ENCODE data around the gene SETD1A. TPM values are rescaled to one million over a fixed set of nuclear protein-coding genes. Genes with fewer than 3 reads are reported as not detected.

Gene SETD1A
- total RNA-seq, 1 experiment from 2014 or later, result 7.7 TPM

DNA sequence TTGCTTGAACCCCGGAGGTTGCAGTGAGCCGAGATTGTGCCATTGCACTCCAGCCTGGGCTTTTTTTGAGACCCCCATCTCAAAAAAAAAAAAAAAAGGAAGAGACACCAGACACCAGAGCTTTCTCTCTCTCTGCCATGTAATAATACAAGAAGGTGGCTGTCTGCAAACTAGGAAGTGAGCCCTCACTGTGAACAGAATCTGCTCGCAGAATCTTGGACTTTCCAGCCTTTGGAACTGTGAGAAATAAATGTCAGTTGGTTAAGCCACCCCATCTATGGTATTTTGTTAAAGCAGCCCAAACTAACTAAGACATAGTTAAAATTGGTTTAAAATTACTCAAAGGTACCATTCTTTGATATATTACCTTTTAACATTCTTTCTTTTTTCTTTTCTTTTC is 63.0 kb downstream of the SETD1A start:
- DNase-seq (ENCODE audit: low spot score), result no peak

DNA sequence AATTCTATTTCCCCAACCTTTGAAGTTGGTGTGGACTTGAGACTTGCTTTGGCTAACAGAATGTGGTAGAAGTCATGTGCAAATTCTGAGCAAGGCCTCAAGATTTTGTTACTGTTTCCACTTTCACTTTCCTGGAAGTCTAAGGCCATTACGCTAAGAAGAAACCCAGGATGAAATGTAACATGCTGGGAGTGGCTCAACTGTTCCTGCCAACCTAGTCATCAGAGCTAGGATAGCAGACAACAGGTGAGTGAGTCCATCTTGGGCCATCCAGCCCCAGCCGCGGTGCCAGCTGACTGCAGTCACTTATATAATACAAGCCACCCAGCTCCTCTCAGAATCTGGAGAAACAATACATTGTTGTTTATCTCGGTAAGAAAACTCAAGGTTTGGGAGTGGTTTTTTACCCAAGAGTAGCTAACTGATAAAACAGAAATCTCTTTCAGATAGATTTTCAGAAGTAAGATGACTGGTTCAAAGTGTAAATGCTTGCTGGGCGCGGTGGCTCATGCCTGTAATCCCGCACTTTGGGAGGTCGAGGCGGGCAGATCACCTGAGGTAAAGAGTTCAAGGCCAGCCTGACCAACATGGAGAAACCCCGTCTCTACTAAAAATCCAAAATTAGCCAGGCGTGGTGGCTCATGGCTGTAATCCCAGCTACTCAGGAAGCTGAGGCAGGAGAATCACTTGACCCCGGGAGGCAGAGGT is 65.1 kb downstream of the SETD1A start:
- DNase-seq (ENCODE audit: low spot score), result no peak

DNA sequence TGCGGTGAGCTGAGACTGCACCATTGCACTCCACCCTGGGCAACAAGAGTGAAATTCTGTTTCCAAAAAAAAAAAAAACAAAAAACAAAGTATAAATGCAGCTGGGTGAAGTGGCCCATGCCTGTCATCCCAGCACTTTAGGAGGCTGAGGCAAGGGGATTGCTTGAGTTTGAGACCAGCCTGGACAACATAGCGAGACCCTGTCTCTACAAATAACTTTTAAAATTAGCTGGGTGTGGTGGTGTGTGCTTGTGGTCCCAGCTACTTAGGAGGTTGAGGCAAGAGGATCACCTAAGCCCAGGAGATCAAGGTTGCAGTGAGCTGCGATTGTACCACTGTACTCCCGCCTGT is 65.7 kb downstream of the SETD1A start:
- no peak for DNase-seq (ENCODE audit: low spot score)

DNA sequence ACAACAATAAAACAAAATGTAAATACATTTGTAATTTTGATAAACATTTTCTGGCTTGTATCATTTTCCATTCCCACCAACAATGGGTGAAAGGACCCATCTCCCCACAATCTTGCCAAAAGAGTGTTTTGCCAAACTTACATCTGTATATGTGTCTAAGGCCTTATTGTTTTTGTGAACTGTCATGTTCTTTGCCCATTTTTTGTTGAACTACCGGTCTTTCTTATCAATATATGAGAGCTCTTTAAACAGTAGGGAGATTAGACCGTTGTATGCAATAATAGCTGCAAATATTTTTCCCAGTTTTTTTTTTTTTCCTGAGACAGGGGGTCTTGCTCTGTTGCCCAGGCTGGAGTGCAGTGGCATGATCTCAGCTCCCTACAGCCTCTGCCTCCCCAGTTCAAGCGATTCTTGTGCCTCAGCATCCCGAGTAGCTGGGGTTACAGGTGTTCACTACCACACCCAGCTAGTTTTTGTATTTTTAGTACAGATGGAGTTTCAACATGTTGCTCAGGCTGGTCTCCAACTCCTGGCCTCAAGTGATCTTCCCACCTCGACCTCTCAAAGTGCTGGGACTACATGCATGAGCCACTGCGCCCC is 66.2 kb downstream of the SETD1A start:
- DNase-seq (ENCODE audit: low spot score), result no peak

DNA sequence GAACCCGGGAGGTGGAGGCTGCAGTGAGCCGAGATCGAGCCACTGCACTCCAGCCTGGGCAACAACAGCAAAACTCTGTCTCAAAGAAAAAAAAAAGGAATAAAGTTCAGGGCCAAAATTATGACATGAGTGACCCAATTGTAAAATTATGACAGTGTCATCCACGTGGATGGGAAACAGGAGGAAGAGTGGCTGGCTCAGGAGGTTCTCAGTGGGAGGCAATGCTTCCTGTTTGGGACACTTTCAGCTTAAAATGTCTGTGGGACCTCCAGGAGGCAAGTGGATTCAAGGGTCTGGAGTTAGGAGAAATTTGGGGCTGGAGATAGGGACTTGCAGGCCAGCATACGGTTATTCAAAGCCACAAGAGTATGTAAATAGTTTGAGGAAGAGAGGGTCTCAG is 67.8 kb downstream of the SETD1A start:
- DNase-seq (ENCODE audit: low spot score), result no peak

DNA sequence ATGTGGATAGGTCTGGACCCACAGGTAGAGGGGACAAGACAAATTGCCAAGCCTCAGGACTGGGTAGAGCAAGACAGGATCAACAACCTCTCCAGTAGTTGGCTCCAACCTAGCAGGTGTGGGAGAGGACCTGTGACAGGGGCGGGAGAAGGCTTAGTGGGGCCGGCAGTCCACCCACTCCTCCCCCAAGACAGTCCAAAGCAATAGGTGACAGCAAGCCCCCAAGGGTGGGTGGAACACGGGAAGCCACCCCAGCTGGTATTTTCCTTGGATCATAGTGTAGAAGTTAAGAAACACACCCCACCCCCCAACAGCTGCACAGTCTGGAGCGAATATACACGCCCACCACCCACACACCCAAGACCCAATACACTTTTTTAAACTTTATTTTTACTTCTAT is 71.7 kb downstream of the SETD1A start:
- no peak for DNase-seq (ENCODE audit: low spot score)

DNA sequence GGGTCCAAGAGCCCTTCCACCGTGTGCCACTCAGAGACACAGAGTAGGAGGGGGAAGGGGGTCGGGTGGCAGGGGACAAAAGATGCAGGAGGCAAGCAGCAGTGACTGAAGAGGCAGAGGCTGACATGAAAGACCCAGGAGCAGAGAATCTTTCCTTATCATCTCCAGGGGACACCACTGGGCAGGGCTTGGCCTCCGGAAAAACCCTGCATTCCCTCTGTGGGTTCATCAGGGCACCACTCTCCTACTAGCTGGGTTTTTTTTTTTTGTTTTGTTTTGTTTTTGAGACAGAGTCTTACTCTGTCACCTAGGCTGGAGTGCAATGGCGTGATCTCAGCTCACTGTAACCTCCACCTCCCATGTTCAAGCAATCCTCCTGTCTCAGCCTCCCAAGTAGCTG is 73.7 kb downstream of the SETD1A start:
- DNase-seq (ENCODE audit: low spot score), result no peak

DNA sequence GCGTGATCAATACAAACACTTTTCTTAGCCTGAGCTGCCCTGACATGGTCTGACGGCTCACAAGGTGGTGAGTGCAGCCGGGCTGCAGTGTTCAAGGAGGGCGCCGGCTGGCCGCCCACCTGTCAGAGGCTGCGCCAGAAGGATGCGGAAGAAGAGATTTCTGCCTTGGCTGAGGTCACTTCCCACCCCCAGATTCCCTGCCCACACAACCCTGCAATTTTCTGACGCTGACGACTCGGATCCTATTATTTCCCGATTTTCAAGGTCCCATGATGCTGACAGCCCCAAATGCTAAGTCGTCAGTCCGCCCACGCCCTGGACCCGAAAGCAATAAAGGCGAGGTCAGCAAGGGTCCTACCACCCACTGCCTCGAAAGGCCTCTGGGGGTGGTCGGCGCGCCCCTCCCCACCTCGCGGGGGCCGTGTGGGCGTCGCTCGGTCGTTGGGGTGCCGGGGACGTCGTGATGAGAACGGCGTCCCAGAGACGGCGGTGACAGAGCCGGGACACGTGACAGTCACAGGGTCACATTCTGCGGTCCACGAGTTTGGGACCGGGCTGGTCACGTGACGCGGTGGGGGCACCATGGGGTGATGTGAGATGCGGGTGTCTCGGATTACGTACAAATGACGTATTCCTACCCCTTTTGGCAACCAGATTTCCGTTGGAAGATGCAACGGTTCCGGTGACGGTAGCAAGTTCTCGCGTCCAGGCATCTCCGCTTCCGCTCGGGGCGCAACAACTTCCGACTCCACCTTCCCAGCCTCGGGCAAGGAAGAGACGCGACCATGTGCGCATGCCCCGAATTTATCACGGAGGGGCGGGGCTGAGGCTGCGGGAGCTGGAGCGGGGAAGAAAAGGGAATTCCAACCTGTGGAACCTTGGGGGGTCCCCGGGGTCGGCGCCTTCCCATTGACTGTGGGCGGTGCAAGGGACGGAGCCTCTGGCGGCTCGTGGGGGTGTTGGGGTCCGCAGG is 75.5 kb downstream of the SETD1A start, which contains the start of gene STX4:
TSS of gene STX4 (plus strand) at position 823 of the 973 bp plus-strand sequence. CDS start 248 bp downstream, outside the sequence.
- DNase-seq (ENCODE audit: low spot score), result peak; percentile 92

DNA sequence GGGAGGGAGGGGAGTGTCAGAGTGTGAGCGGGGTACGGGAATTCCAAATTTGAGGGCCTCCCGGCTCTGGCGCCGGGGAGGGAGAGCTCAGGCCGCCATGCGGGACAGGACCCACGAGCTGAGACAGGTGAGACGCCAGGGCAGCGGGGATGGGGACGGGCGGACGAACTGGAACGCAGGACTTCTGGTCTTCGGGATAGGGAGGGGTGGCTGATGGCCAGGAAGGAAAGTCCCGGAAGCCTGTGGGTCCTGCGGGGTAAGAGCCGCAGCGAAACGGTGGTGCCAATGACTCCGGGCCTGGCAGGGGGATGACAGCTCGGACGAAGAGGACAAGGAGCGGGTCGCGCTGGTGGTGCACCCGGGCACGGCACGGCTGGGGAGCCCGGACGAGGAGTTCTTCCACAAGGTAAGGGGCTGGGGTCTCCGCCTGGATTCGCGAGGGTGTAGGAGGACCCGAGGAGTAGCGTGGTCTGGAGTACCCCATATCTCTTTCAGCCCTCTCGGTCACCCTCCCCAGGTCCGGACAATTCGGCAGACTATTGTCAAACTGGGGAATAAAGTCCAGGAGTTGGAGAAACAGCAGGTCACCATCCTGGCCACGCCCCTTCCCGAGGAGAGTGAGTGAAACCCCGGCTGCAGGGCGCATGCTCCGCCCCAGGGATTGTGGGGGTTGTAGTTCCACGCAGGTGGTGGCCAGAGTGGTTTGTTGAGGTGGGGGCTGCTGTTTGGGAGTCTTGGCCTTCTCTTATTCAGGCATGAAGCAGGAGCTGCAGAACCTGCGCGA is 76.3 kb downstream of the SETD1A start:
- DNase-seq (ENCODE audit: low spot score), result peak; percentile 84

Small RNA genes lying within 50 kb of the gene (small RNA-seq; reads per million reads assigned to genes)
- not detected for gene AC135048.1

Other genes starting within 250 kb of the SETD1A start
- gene PHKG2, start 209.3 kb upstream of the SETD1A start, total RNA-seq (2014; rRNA removed; shearing (Covaris generic)), result 58.3 and 69.5 TPM in 2 replicates
- gene CFAP119, start 195.7 kb upstream of the SETD1A start, total RNA-seq (2014; rRNA removed; shearing (Covaris generic)), result 13.5 and 23.4 TPM in 2 replicates
- gene RNF40, start 195.4 kb upstream of the SETD1A start, total RNA-seq (2014; rRNA removed; shearing (Covaris generic)), result 99.7 and 109 TPM in 2 replicates
- 19.8 and 21.3 TPM in 2 replicates for gene ZNF629, start 170.5 kb upstream of the SETD1A start, total RNA-seq (2014; rRNA removed; shearing (Covaris generic))
- gene BCL7C, start 63.7 kb upstream of the SETD1A start, total RNA-seq (2014; rRNA removed; shearing (Covaris generic)), result 28.3 and 34.3 TPM in 2 replicates
- gene CTF1, start 61.1 kb upstream of the SETD1A start, total RNA-seq (2014; rRNA removed; shearing (Covaris generic)), result not detected in 2 replicates
- gene FBXL19, start 34.2 kb upstream of the SETD1A start, total RNA-seq (2014; rRNA removed; shearing (Covaris generic)), result 42.6 and 43.3 TPM in 2 replicates
- 16.9 and 22.9 TPM in 2 replicates for gene ORAI3, start 8.7 kb upstream of the SETD1A start, total RNA-seq (2014; rRNA removed; shearing (Covaris generic))
- gene HSD3B7, start 27.5 kb downstream of the SETD1A start, total RNA-seq (2014; rRNA removed; shearing (Covaris generic)), result 24.7 and 28.9 TPM in 2 replicates
- gene STX1B, start 52.9 kb downstream of the SETD1A start, total RNA-seq (2014; rRNA removed; shearing (Covaris generic)), result not detected in 2 replicates
- gene STX4, start 75.8 kb downstream of the SETD1A start, total RNA-seq (2014; rRNA removed; shearing (Covaris generic)), result 17.1 and 17.9 TPM in 2 replicates
- 21.6 and 29.8 TPM in 2 replicates for gene ZNF668, start 116.5 kb downstream of the SETD1A start, total RNA-seq (2014; rRNA removed; shearing (Covaris generic))
- gene ZNF646, start 116.7 kb downstream of the SETD1A start, total RNA-seq (2014; rRNA removed; shearing (Covaris generic)), result 18.4 and 22.0 TPM in 2 replicates
- 1.3 and 3.7 TPM in 2 replicates for gene PRSS53, start 131.2 kb downstream of the SETD1A start, total RNA-seq (2014; rRNA removed; shearing (Covaris generic))
- gene VKORC1, start 137.0 kb downstream of the SETD1A start, total RNA-seq (2014; rRNA removed; shearing (Covaris generic)), result 72.3 and 74.4 TPM in 2 replicates
- gene BCKDK, start 150.6 kb downstream of the SETD1A start, total RNA-seq (2014; rRNA removed; shearing (Covaris generic)), result 53.2 and 56.3 TPM in 2 replicates
- 50.1 and 55.7 TPM in 2 replicates for gene KAT8, start 159.9 kb downstream of the SETD1A start, total RNA-seq (2014; rRNA removed; shearing (Covaris generic))
- 116 and 128 TPM in 2 replicates for gene PRSS8, start 178.0 kb downstream of the SETD1A start, total RNA-seq (2014; rRNA removed; shearing (Covaris generic))
- gene PRSS36, start 192.3 kb downstream of the SETD1A start, total RNA-seq (2014; rRNA removed; shearing (Covaris generic)), result 2.3 and 4.1 TPM in 2 replicates
- 34.0 and 36.5 TPM in 2 replicates for gene FUS, start 222.4 kb downstream of the SETD1A start, total RNA-seq (2014; rRNA removed; shearing (Covaris generic))
- gene PYCARD, start 245.0 kb downstream of the SETD1A start, total RNA-seq (2014; rRNA removed; shearing (Covaris generic)), result 118 and 130 TPM in 2 replicates

Data from HT-29 (cell line).